T-helper 1 cell treated with Interleukin-12 subunit alpha and Interleukin-12 subunit beta and Interleukin-4 antibody, amounts not matched to agents 30 μg/mL and 1 μg/mL, for 36 hours (primary cell): Measurements from ENCODE around the gene SAMD4B.
"Not testable (repeated sequence)": the region's sequence is repeated elsewhere in the genome, so short reads cannot be mapped to it uniquely, and the experiment has no call there.

Experiments
- H3K27ac Mint-ChIP-seq: one replicate; pipeline ENCODE4 v1.8.0; 2021; ENCODE audit warnings: mild to moderate bottlenecking, mixed read lengths
- H3K27me3 Mint-ChIP-seq: one replicate; pipeline ENCODE4 v1.8.0; 2021; ENCODE audit warnings: low read depth, mixed read lengths
- H3K36me3 Mint-ChIP-seq: one replicate; pipeline ENCODE4 v1.8.0; 2021; ENCODE audit warnings: low read depth, mixed read lengths
- H3K4me1 Mint-ChIP-seq: one replicate; pipeline ENCODE4 v1.8.0; 2021; ENCODE audit warnings: low read depth, mixed read lengths
- H3K4me3 Mint-ChIP-seq: one replicate; pipeline ENCODE4 v1.8.0; 2021; ENCODE audit warnings: mild to moderate bottlenecking, moderate library complexity, mixed read lengths
- H3K9me3 Mint-ChIP-seq: one replicate; pipeline ENCODE4 v1.8.0; 2021; ENCODE audit warnings: mixed read lengths

SAMD4B gene

DNA sequence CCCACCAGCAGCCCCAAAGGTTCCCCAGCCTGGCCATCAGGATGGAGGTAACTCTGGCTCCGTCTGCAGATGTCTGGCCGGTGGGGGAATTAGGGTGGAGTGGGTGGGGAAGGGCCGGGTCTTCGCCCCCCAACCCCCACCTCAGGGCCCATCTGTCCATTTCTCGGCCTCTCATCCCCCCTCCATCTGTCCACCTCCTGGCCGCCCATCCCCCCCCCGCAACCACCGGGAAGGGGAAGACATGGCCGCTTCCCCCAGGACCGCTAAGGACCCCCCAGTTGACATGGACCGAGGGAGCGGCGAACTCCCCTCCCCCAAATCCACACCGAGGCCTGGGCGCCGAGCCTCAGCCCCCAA lies 22.4 kb upstream of the SAMD4B start:
- H3K4me1 Mint-ChIP-seq = peaks cover 21% of the 10 kb centered on the region
- no peaks in the 10 kb centered on the region for H3K9me3 Mint-ChIP-seq
- H3K36me3 Mint-ChIP-seq = peaks cover 17% of the 10 kb centered on the region
- peaks cover 8% of the 10 kb centered on the region for H3K27me3 Mint-ChIP-seq
- H3K27ac Mint-ChIP-seq = no peak overlapping the region
- peak overlapping the region; percentile 75 for H3K4me3 Mint-ChIP-seq

DNA sequence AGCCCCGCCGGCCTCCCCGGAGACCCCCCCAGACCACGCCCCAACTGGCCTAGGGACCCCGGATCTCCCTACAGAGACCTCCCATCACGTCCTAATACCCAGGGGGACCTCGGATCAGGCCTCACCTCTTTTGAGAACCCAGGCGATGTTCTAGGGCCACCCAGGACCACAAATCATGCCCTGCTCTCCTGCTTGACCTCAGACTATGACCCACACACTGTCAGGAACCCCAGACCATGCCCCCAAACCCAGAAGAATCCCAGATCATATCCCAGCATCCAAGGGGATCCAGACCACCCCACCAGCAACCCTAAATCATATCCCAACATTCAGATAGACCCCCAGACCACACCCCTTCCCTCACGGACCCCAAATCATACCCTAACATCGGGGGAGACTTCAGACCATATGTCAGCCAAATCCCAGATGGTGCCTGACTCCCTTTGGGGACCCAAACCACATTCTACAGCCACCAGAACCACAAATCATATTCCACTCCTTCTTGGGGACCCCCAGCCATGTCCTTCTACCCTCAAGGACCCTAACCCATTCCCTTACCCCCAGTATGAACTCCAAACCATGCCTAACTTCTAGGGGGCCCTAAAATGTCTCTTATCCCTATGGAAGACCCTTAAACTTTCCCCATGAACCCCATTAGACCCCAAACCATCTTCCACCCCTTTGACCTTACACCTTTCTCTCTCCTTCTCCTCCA lies 20.9 kb upstream of the SAMD4B start:
- Mint-ChIP-seq H3K36me3 (peaks cover 17% of the 10 kb centered on the region), H3K27me3 (peaks cover 8% of the 10 kb centered on the region), H3K27ac (peak overlapping the region; percentile 34), H3K4me1 (peaks cover 21% of the 10 kb centered on the region), H3K4me3 (peak overlapping the region; percentile 80), H3K9me3 (no peaks in the 10 kb centered on the region)

DNA sequence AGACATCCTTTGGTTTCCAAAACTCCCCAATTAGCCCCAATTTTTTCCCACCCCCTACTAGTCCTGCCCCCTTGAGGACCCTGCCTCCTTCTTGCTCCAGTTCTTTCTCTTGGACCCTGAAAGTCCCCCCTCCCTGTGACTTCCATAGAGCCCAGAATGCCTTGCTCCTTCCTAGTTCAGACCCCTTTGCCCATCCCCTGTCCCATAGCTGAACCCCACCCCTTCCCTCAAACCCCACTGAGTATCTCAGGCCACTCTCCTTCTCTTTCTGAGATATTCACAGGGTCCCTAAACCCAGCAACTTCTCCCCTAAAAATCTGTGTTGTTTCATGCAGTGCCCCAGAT lies 20.4 kb upstream of the SAMD4B start:
- Mint-ChIP-seq H3K36me3 (peaks cover 17% of the 10 kb centered on the region), H3K9me3 (no peaks in the 10 kb centered on the region), H3K27ac (no peak overlapping the region), H3K4me3 (peak overlapping the region; percentile 80), H3K4me1 (peaks cover 21% of the 10 kb centered on the region), H3K27me3 (peaks cover 8% of the 10 kb centered on the region)

DNA sequence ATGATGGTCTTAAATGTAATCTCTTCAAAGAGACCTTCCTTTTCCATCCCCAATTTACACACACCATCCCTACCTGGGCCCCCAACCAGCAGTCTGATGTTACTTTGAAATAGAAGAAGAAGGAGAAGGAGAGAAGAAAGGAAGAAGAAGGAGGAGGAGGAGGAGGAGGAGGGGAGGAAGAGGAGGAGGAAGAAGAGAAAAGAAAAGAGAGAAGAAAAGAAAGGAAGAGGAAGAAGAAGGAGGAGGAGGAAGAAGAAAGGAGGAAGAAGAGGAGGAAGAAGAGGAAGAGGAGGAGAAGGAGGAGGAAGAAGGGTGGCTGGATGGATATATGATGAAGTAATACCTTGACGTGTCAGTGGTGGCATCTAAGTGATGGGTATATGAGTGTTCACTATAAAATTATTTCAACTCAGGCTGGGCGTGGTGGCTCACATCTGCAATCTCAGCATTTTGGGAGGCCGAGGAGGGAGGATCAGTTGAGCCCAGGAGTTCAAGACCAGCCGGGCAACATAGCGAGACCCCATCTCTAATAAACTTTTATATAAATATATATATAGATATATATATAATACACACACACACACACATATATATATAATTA lies 17.9 kb upstream of the SAMD4B start:
- Mint-ChIP-seq H3K4me3 (no peak overlapping the region), H3K4me1 (peaks cover 23% of the 10 kb centered on the region), H3K9me3 (no peaks in the 10 kb centered on the region), H3K36me3 (peaks cover 29% of the 10 kb centered on the region), H3K27me3 (peaks cover 8% of the 10 kb centered on the region), H3K27ac (no peak overlapping the region)

DNA sequence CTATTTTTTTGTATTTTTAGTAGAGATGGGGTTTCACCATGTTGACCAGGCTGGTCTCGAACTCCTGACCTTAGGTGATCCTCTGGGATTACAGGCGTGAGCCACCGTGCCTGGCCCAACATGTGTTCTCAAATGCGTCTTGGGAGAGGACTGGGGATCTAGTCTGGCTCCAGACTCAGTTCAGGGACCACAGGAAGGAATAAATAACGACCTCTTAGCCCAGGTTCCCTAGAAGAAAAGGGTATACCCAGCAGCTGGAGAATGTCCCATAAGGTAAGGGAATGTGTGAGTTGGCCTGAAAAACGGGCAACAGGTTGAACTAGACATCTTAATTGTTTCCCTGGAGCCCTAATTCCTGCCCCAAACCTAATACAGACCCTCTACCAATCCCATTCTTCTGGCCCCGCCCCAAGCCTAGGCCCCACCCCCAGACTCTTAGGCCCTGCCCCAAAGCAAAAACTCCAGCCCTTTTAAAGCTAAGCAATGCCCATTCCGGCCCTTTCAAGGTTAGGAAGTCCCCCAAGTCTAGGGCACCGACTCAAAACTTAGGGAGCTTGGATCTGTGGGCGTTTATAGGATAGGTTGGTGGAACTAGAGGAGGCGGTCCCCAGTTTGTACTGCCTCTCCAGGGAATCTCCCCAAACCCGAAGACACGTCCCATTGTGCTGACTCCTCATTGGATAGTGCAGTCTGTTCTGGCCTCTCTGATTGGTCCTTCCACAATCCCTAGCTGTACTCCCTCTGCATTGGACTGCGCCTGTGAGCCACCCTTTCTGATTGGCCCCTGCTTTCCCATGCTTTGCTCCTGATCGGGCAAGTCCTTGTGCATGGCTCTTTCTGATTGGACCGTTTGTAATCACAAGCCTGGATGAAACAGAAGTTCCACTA lies 16.2 kb upstream of the SAMD4B start:
- H3K4me1 Mint-ChIP-seq = peaks cover 20% of the 10 kb centered on the region
- H3K36me3 Mint-ChIP-seq = peaks cover 33% of the 10 kb centered on the region
- peaks cover 8% of the 10 kb centered on the region for H3K27me3 Mint-ChIP-seq
- H3K4me3 Mint-ChIP-seq = no peak overlapping the region
- H3K9me3 Mint-ChIP-seq = no peaks in the 10 kb centered on the region
- no peak overlapping the region for H3K27ac Mint-ChIP-seq

DNA sequence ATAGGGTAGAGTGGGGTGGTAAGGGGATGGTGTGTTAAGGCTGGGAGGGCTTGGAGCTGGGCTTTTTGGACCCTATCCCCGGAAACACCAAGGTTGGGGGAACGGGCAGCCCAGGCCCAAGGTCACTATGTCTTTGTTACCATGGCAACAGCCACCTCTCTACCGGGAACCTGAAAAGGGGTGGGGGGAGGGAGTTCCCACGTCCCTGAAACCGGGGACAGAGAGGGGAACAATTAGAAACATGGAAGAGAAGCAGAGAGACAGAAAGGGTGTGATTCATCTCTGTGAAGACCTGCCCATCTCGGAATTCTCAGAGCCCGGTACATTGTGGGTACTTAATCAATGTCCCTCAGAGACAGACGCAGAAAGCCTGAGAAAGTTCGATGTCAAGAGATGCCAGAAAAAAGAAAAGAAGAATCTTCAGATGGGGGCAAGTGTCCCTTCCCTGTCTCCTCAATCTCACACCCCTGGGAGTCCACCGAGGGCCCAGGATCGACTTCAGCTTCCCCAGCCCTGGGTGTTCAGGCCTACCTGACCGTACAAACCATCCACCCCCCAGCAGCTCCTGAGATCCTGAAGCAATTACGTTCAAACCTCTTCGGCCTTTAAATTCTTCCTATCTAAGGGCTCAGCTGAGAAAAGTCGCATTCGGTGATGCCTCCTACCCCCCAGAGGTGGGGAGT lies 14.7 kb upstream of the SAMD4B start:
- Mint-ChIP-seq H3K36me3 (peaks cover 31% of the 10 kb centered on the region), H3K27me3 (no peaks in the 10 kb centered on the region), H3K9me3 (no peaks in the 10 kb centered on the region), H3K4me1 (peaks cover 17% of the 10 kb centered on the region), H3K27ac (no peak overlapping the region), H3K4me3 (no peak overlapping the region)

DNA sequence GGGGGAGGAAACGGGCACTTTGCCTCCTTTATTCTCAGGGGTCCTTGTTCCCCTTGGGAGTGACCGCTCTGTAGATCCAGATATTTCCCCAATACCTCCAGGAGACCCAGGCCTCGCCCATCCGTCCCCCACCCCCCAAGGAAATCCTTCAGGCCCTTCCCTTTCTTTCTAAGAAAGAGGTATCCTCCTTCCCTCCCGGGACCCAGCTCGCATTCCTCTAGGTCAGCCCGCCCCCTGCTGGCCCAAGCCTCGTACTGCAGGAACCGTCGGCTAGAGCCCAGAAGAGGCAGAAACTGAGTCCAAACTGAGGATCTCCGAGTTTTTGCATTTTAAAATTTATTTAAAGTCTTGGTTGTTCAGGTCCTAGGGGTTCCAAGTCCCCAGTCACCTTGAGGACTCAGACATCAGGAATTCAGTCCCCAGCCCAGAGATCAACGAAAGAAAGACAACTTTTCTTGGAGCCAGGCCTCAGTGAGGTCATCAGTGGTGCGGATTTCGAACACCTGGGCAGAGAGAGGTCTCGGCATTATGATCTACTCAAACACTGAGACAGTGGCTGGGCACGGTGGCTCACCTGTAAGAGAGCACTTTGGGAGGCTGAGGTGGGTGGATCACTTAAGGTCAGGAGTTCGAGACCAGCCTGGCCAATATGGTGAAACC lies 14.0 kb upstream of the SAMD4B start:
- H3K27me3 Mint-ChIP-seq = no peaks in the 10 kb centered on the region
- H3K27ac Mint-ChIP-seq = peak overlapping the region; percentile 69
- peaks cover 31% of the 10 kb centered on the region for H3K36me3 Mint-ChIP-seq
- H3K4me3 Mint-ChIP-seq = no peak overlapping the region
- no peaks in the 10 kb centered on the region for H3K9me3 Mint-ChIP-seq
- peaks cover 18% of the 10 kb centered on the region for H3K4me1 Mint-ChIP-seq

DNA sequence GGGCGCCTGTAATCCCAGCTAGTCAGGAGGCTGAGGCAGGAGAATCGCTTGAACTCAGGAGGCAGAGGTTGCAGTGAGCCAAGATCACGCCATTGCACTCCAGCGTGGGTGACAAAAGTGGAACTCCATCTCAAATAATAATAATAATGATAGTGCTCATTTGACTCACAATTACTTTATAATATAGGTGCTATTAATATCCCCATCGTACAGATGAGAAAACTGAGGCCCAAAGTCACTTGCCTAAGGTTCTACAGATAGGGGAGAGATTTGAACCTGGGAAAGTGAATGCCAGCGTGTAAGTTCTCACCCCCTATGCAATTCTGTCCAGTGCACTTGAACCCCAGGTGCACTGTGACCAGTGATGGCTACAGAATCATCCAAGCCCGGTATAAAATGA lies 12.3 kb upstream of the SAMD4B start:
- H3K9me3 Mint-ChIP-seq = no peaks in the 10 kb centered on the region
- no peak overlapping the region for H3K4me3 Mint-ChIP-seq
- H3K27ac Mint-ChIP-seq = no peak overlapping the region
- peaks cover 26% of the 10 kb centered on the region for H3K4me1 Mint-ChIP-seq
- no peaks in the 10 kb centered on the region for H3K27me3 Mint-ChIP-seq
- peaks cover 34% of the 10 kb centered on the region for H3K36me3 Mint-ChIP-seq

DNA sequence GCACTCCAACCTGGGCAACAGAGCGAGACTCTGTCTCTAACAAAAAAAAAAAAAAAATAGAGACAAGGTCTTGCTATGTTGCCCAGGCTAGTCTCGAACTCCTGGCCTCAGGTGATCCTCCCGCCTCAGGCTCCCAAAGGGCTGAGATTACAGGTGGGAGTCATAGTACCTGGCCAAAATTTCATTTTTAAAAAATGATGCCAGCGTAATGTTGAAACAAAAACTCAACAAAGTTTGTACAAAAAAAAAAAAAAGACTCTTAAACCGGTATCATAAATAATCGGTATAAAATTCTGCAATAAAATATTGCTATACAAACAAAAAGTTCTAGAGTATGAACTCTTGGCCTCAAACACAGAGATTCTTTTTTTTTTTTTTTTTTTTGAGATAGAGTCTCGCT lies 9.9 kb upstream of the SAMD4B start:
- H3K9me3 Mint-ChIP-seq = no peaks in the 10 kb centered on the region
- no peak overlapping the region for H3K4me3 Mint-ChIP-seq
- H3K27me3 Mint-ChIP-seq = no peaks in the 10 kb centered on the region
- H3K36me3 Mint-ChIP-seq = peaks cover 36% of the 10 kb centered on the region
- peaks cover 33% of the 10 kb centered on the region for H3K4me1 Mint-ChIP-seq
- H3K27ac Mint-ChIP-seq = no peak overlapping the region

DNA sequence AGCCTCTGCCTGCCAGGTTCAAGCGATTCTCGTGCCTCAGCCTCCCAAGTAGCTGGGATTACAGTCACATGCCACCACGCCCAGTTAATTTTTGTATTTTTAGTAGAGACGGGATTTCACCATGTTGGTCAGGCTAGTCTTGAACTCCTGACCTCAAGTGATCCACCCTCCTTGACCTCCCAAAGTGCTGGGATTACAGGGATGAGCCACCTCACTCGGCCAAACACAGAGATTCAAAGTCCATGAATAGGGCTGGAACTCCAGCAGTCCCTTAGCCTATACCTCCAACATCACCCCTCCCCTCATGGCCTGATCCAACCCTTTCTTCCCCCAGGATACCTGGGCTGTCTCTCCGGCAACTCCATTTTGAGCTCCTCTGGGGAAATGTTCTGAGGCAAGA lies 9.5 kb upstream of the SAMD4B start:
- peaks cover 36% of the 10 kb centered on the region for H3K36me3 Mint-ChIP-seq
- peaks cover 37% of the 10 kb centered on the region for H3K4me1 Mint-ChIP-seq
- not testable (repeated sequence) for H3K27me3 Mint-ChIP-seq, H3K9me3 Mint-ChIP-seq
- H3K27ac Mint-ChIP-seq = peak overlapping the region; percentile 19
- peak overlapping the region; percentile 44 for H3K4me3 Mint-ChIP-seq

DNA sequence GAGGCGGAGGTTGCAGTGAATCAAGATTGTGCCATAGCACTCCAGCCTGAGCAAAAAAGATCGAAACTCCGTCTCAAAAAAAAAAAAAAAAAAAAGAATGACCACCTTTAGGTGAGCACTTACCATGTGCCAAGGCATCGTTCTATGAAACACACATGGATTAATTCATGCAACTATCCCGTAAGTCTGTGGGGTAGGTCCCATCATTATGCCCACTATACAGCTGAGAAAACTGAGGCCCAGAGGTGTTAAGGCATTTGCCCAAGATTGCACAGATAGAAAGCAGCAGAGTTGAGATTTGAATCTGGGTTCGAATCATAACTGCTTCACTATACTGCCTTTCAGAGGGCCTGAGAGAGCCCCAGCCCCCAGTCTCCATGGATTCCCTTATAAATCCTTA lies 8.7 kb upstream of the SAMD4B start:
- peaks cover 30% of the 10 kb centered on the region for H3K36me3 Mint-ChIP-seq
- H3K9me3 Mint-ChIP-seq = no peaks in the 10 kb centered on the region
- H3K4me1 Mint-ChIP-seq = peaks cover 38% of the 10 kb centered on the region
- H3K4me3 Mint-ChIP-seq = peak overlapping the region; percentile 44
- H3K27ac Mint-ChIP-seq = no peak overlapping the region
- H3K27me3 Mint-ChIP-seq = no peaks in the 10 kb centered on the region

DNA sequence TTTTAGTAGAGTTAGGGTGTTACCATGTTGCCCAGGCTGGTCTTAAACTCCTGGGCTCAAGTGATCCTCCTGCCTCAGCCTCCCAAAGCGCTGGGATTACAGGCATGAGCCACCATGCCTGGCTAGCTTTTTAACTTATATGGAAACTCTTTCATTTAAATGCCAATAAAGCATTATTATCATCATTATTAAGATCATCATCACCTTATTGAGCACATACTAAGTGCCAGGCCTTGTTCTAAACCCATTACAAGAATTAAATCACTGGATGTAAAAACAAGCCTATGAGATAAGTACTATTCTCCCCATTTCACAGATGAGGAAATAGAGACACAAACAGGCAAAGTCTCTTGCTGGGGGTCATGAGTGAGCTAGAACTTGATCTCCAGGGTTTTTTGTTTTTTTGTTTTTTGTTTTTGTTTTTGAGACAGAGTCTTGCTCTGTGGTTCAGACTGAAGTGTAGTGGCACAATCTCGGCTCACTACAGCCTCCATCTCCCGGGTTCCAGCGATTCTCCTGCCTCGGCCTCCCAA lies 7.7 kb upstream of the SAMD4B start:
- Mint-ChIP-seq H3K9me3 (no peaks in the 10 kb centered on the region), H3K27me3 (no peaks in the 10 kb centered on the region), H3K36me3 (peaks cover 23% of the 10 kb centered on the region), H3K4me1 (peaks cover 36% of the 10 kb centered on the region), H3K4me3 (peak overlapping the region; percentile 99), H3K27ac (peak overlapping the region; percentile 97)

DNA sequence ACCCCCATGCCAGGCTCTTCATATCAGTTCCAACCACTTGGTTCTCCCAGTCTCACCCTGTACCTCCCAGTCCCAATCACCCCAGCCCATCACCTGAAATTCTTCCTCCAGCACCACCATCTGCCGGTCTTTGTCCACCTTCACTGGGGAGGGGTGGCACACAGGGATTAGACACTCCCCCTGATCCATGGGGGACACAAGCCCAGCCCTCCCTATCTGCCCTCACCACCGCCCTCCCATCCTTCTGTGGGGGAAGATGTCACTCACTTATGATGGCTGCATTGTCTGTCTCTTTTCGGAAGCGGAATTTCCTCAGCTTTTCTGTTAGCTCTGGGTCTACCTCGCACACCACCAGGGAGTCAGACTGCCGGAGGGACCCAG lies 7.1 kb upstream of the SAMD4B start:
- Mint-ChIP-seq H3K9me3 (no peaks in the 10 kb centered on the region), H3K36me3 (peaks cover 23% of the 10 kb centered on the region), H3K4me3 (peak overlapping the region; percentile 99), H3K27me3 (no peaks in the 10 kb centered on the region), H3K4me1 (peaks cover 42% of the 10 kb centered on the region), H3K27ac (peak overlapping the region; percentile 97)

DNA sequence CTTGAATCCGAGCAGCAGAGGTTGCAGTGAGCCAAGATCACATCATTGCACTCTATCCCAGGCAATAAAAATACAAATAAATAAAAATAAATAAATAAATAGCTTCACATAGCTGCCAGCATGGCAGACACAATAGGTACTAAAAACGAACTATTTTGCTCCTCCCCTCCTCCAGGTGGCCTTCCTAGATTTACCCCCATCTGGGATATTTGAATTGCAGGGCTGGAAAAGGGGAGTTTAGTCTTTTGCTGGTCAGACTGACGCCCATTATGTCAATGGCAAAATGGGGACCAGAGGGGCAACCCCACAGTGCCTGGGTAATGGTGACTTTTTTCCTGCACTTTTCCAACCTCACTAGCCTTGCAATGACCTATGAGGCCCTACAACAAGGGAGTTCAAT lies 5.7 kb upstream of the SAMD4B start:
- peaks cover 46% of the 10 kb centered on the region for H3K4me1 Mint-ChIP-seq
- H3K27me3 Mint-ChIP-seq = no peaks in the 10 kb centered on the region
- H3K4me3 Mint-ChIP-seq = peak overlapping the region; percentile 99
- no peaks in the 10 kb centered on the region for H3K9me3 Mint-ChIP-seq
- peaks cover 17% of the 10 kb centered on the region for H3K36me3 Mint-ChIP-seq
- H3K27ac Mint-ChIP-seq = peak overlapping the region; percentile 97
